NCI-H2196 treated with DMSO at 0.1 percent for 48 hours (cell line): ENCODE measurements around the gene ZNF487.
"Not testable (repeated sequence)": the region's sequence is repeated elsewhere in the genome, so short reads cannot be mapped to it uniquely, and the experiment has no call there.

Source experiments
- DNase-seq: peaks from one replicate; lab custom pipeline; 2025; ENCODE audit not compliant: unreplicated experiment; lab: John Stamatoyannopoulos, UW

Gene ZNF487

GRCh38 chr10:43403911-43404703, 32.8 kb upstream of the ZNF487 start:
- no peak for DNase-seq

GRCh38 chr10:43404704-43405084, 32.2 kb upstream of the ZNF487 start:
- DNase-seq, result no peak

DNA sequence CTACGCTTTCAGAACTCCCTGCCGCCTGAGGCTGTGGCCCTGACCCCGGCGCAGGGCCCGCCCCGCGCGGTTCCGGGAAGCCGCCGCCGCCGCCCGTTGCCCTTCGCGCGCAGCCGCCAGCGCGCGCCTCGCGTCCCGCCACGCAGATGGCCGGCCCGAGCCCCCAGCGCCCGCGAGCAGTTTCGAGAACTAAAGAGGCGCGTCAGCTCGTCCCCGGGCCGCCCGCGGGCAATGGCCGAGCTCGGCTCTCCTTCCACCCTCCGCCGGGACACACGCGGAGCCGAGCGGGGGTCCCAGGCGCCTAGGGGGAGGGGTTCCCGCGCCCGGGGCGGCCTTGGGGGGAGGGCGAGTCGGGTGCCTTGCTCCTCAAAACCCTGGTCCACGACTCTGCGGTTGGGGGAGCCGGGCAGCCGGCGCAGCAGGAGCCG, 29.7 kb upstream of the ZNF487 start:
- DNase-seq, result no peak

GRCh38 chr10:43407576-43408330, 29.2 kb upstream of the ZNF487 start:
- DNase-seq, result peak; percentile 35

DNA sequence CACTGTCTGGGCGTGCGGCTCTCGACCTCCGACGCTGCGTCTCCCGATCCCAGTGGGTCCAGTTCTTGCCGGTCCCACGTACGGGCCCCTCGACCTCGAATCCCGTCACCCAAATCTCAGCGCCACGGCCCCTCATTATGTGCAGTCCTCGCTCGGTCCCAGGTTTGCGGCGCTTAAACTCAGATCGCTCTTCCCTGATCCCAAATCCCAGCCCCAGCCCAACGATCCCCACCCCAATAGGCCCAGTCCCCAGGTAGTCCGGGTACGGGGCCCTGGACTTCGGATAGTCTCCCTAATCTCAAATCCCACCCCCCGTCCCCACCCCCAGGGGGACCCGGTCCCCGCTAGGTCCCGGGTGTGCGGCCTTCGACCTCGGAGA, 28.6 kb upstream of the ZNF487 start:
- no peak for DNase-seq

DNA sequence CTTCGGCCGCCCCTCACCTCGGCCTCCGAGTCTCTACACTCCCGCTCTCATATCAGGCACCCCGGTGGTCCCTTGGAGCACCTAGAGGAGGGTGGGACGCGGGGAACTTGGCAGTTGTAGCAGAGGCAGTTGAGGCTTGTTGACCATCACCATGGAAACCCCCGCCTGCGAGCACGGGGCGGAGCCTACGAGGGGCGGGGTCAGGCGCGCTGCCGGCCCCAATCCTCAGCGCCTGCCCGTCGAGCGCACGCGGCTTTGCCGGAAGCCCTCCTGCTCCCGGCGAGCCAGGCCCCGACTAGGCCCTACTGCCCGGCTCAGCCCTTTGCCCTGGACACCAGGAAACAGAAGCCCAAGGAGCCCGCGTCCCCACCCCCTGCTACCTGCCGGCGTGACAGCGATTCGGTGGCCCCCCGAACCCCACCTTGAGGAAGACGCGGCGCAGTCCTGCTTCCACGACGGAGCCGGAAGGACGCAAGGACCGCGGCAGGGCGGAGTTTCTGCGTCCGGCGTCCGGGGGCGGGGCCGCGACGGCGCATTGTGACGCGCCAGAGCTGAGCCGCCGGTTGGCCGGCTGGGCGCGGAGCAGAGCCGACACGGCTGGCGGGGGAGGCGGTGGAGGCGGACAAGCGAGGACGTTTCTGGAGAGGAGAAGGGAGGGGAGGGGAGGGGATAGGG, 28.1 kb upstream of the ZNF487 start, which contains the start of gene HNRNPF:
Gene HNRNPF (minus strand): TSS at position 477 of the 675 bp plus-strand sequence. CDS start 21,302 bp downstream, outside the sequence.
- peak; percentile 72 for DNase-seq

GRCh38 chr10:43409385-43410109, 27.4 kb upstream of the ZNF487 start:
- no peak for DNase-seq

DNA sequence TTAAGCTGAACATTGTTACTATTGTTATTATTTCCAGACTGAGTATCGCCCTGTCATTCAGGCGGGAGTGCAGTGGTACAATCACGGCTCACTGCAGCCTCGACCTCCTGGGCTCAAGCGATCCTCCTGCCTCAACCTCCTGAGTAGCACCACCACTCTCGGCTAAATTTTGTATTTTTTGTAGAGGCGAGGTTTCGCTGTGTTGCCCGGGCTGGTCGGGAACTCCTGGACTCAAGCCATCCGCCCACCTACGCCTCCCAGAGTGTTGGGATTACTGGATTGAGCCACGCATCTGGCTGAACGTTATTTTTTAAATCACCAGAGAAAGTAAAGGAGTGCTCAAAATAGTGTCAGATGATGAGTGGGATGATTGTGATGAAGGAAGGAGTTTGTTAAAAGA, 26.6 kb upstream of the ZNF487 start:
- no peak for DNase-seq

- no peak for DNase-seq
These were observed 25.4 kb upstream of the ZNF487 start for GRCh38 chr10:43411536-43411935.

GRCh38 chr10:43415544-43415943, 21.4 kb upstream of the ZNF487 start:
- no peak for DNase-seq

GRCh38 chr10:43417950-43418768, 18.8 kb upstream of the ZNF487 start:
- no peak for DNase-seq

DNA sequence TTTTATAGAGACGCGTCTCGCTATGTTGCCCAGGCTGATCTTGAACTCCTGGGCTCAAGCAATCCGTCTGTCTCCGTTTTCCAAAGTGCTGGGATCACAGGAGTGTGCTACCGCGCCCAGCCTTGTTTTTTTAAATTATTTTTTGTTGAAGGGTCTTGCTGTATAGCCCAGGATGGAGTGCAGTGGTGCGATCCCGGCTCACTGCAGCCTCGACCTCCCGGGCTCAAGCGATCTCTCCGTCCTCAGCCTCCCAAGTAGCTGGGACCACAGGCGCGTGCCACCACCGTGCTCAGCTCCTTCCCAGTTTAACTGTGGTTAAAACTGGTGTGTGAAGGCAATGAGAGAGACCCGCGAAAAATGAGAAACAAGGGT, 16.9 kb upstream of the ZNF487 start:
- no peak for DNase-seq

GRCh38 chr10:43420369-43421200, 16.3 kb upstream of the ZNF487 start:
- DNase-seq, result peak; percentile 33

- DNase-seq, result no peak
These were observed 15.8 kb upstream of the ZNF487 start for GRCh38 chr10:43421201-43421507.

DNA sequence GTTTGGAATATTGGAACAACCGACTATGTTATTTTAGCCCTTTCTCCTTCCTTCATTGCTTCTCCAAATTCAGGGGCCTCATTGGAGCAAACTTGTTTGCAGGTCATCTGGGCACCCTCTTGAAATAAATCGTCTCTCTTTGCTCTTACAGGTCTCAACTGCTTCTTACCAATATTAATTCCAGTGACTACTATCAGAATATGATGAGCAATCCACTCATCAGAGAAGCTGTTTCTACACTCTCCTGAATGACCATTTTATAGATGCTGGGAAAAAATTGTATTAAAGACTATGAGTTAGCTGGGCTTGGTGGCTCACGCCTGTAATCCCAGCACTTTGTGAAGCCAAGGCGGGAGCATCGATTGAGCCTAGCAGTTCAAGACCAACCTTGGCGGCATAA, 15.4 kb upstream of the ZNF487 start:
- DNase-seq, result no peak

GRCh38 chr10:43421944-43422343, 15.0 kb upstream of the ZNF487 start:
- not testable (repeated sequence) for DNase-seq

GRCh38 chr10:43424416-43424815, 12.5 kb upstream of the ZNF487 start:
- DNase-seq, result no peak

- DNase-seq, result not testable (repeated sequence)
These were observed 10.4 kb upstream of the ZNF487 start for GRCh38 chr10:43426476-43426875.

DNA sequence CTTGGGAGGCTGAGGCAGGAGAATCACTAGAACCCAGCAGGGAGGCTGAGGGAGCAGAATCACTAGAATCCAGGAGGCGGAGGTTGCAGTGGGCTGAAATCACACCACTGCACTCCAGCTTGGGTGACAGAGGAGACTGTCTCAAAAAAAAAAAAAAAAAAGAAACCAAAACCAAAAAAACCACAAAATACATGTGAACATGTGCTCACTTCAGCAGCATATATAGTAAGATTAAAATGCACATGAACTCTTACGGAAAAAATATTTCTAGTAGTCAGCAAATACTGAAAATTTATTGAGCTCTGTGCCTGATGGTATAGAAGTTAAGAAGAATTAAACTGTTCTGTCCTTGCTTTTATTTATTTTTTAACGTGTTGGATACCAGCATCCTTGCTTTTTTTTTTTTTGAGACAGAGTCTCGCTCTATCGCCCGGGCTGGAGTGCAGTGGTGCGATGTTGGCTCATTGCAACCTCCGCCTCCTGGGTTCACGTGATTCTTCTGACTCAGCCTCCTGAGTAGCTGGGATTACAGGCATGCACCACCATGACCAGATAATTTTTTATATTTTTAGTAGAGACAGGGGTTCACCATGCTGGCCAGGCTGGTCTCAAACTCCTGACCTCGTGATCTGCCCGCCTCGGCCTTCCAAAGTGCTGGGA, 9.6 kb upstream of the ZNF487 start:
- DNase-seq, result no peak
